Measurements from ENCODE around the gene ABHD5.

Gene ABHD5

DNA sequence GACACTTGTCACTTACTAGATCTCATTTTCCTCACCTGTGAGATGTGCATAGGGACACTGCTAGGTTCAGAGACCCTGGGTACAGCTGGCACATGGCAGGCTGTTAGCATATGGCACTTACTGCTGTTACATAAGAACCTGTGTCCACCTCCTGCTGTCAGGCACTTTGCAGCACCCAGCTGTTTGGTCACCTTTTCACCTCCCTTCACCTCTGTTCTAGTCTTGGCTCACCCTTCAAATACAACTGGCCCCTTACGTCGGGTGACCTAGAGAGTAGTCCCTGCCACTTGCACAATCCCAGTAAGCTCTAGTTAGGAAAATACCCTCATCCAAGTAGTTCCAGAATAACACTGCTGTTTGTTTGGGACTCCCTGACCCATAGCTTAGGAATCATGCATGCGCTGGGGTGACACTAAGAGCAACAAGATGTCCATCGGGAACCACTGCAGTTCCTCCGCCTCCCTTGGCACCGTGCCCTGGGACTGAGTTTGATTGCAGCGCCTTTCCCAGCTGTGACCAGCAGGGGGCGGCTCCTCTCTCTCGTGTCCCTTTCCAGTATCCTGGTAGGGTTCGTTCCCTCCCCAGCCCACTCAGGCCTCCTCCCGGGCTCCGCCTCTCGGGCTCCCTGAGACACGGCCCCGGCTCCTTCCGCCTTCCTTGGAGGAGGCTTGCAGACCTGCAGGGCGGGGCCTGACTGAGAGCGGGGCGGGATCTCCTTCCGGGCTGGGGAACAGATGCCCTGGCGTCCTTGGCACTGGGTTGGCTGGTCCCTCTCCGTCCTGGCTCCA, 78.6 kb downstream of the ABHD5 start:
- TF ChIP-seq, protein P1, sequence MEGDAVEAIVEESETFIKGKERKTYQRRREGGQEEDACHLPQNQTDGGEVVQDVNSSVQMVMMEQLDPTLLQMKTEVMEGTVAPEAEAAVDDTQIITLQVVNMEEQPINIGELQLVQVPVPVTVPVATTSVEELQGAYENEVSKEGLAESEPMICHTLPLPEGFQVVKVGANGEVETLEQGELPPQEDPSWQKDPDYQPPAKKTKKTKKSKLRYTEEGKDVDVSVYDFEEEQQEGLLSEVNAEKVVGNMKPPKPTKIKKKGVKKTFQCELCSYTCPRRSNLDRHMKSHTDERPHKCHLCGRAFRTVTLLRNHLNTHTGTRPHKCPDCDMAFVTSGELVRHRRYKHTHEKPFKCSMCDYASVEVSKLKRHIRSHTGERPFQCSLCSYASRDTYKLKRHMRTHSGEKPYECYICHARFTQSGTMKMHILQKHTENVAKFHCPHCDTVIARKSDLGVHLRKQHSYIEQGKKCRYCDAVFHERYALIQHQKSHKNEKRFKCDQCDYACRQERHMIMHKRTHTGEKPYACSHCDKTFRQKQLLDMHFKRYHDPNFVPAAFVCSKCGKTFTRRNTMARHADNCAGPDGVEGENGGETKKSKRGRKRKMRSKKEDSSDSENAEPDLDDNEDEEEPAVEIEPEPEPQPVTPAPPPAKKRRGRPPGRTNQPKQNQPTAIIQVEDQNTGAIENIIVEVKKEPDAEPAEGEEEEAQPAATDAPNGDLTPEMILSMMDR (IDR thresholded peaks at IDR 0.05; ENCODE audit: low read depth, low read length, missing control alignments), result peak; percentile 88
- peak overlapping the region; percentile 31 for H3K4me3 ChIP-seq (replicated peaks; ENCODE audit: low read depth, low read length)
- DNase-seq (ENCODE audit: extremely low read depth, low read depth), result peak; percentile 91

GRCh38 chr3:43769885-43770425, 79.2 kb downstream of the ABHD5 start:
- no peak for DNase-seq (ENCODE audit: extremely low read depth, low read depth)
- peak overlapping the region; percentile 31 for H3K4me3 ChIP-seq (replicated peaks; ENCODE audit: low read depth, low read length)
- TF ChIP-seq, protein P1 (IDR thresholded peaks at IDR 0.05; ENCODE audit: low read depth, low read length, missing control alignments), result no peak

- no peak for DNase-seq (ENCODE audit: extremely low read depth, low read depth)
- H3K4me3 ChIP-seq (replicated peaks; ENCODE audit: low read depth, low read length), result no peak overlapping the region
- TF ChIP-seq, protein P1 (IDR thresholded peaks at IDR 0.05; ENCODE audit: low read depth, low read length, missing control alignments), result no peak
Measured at GRCh38 chr3:43770426-43771103, 79.8 kb downstream of the ABHD5 start.

DNA sequence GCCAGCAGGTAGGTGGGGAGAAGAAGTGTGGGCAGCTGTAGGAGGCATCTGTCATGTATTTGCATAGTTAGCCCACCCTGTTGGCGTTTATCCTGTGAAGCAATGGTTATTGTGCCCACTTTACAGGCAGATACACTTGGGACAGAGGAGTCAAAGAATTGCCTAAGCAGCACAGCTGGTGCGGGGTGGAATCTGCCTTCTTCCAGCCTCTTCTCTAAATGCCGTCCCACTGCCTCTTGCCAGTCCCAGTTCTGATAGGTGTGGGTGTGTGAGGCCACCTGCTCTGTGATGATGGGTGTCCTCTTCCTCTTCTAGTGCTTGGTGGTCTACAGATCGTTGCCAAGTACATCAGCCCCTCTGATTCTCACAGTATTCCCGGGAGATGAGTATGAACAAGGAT, 80.9 kb downstream of the ABHD5 start:
- TF ChIP-seq, protein P1 (IDR thresholded peaks at IDR 0.05; ENCODE audit: low read depth, low read length, missing control alignments), result no peak
- no peak overlapping the region for H3K4me3 ChIP-seq (replicated peaks; ENCODE audit: low read depth, low read length)
- no peak for DNase-seq (ENCODE audit: extremely low read depth, low read depth)

GRCh38 chr3:43773273-43774094, 82.7 kb downstream of the ABHD5 start:
- TF ChIP-seq, protein P1 (IDR thresholded peaks at IDR 0.05; ENCODE audit: low read depth, low read length, missing control alignments), result no peak
- H3K4me3 ChIP-seq (replicated peaks; ENCODE audit: low read depth, low read length), result no peak overlapping the region
- DNase-seq (ENCODE audit: extremely low read depth, low read depth), result no peak

DNA sequence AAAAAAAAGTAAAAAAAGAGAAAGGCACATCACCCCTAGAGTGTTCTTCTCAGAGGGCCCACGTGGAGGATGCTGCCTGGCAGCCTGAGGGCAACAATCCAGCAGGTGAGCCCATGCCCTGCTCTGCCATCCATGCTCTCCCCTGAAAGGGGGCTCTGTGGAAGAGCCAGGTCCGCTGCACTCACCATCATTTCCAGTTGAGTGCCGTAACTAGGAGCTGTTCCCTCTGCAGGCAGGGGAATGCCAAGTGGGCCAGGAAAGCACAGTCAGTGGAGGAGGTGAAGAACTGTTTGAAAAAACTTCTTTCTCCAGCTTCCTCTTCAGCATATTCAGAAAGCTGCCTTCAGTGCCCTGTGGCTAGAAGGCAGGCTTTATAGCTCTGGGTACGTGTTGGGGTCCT, 84.1 kb downstream of the ABHD5 start:
- DNase-seq (ENCODE audit: extremely low read depth, low read depth), result no peak
- TF ChIP-seq, protein P1 (IDR thresholded peaks at IDR 0.05; ENCODE audit: low read depth, low read length, missing control alignments), result no peak
- H3K4me3 ChIP-seq (replicated peaks; ENCODE audit: low read depth, low read length), result no peak overlapping the region

All from HFF-Myc (cell line).